ENCODE data around the gene CASP1.

- TF ChIP-seq POLR2A (IDR thresholded peaks at IDR 0.05; ENCODE audit: extremely low read depth, insufficient read length) (no peak), CTCF (IDR thresholded peaks at IDR 0.05; ENCODE audit: low read depth, low read length) (no peak), MAX (IDR thresholded peaks at IDR 0.05; ENCODE audit: low read depth, low read length) (no peak), MYC (IDR thresholded peaks at IDR 0.05; ENCODE audit: low read depth, low read length) (no peak)
These were observed 17.5 kb upstream of the CASP1 start for GRCh38 chr11:105052487-105052886.

Measured in NB4 (cell line).